Loucy (cell line): ENCODE results near the gene FHIT.

ENCODE experiments used
- H2AFZ ChIP-seq: fragments of 200-600 bp; sonication (generic); 2 replicates; pipeline ENCODE4 v1.6.0; 2016; ENCODE audit warnings: antibody characterized with exemption, mild to moderate bottlenecking, low read length, moderate library complexity
- H3F3A ChIP-seq: fragments of 200-600 bp; 2 replicates; pipeline ENCODE4 v1.6.0; 2016; ENCODE audit warnings: antibody characterized with exemption, low read depth, mild to moderate bottlenecking
- H3K27me3 ChIP-seq: fragments of 200-600 bp; sonication (generic); 2 replicates; pipeline ENCODE4 v1.6.1; 2014; ENCODE audit warnings: low read length, mild to moderate bottlenecking; ENCODE audit not compliant: insufficient read depth, poor library complexity, severe bottlenecking
- H3K36me3 ChIP-seq: fragments of 200-600 bp; sonication (generic); 2 replicates; pipeline ENCODE4 v1.6.1; 2016; ENCODE audit warnings: low read length; ENCODE audit not compliant: insufficient read depth
- H3K4me1 ChIP-seq: fragments of 200-600 bp; sonication (generic); 2 replicates; pipeline ENCODE4 v1.5.1; 2014; ENCODE audit warnings: low read length, mild to moderate bottlenecking; ENCODE audit not compliant: insufficient read depth, poor library complexity, severe bottlenecking
- H3K4me2 ChIP-seq: fragments of 200-600 bp; sonication (generic); 2 replicates; pipeline ENCODE4 v1.6.0; 2014; ENCODE audit warnings: antibody characterized with exemption, low read length, low read depth, mild to moderate bottlenecking; ENCODE audit not compliant: poor library complexity, severe bottlenecking
- H3K4me3 ChIP-seq: fragments of 200-600 bp; sonication (generic); 2 replicates; pipeline ENCODE4 v1.5.1; 2014; ENCODE audit warnings: low read length, mild to moderate bottlenecking, mixed read lengths; ENCODE audit not compliant: poor library complexity, severe bottlenecking
- H3K79me2 ChIP-seq: fragments of 200-600 bp; sonication (generic); 2 replicates; pipeline ENCODE4 v1.6.1; 2014; ENCODE audit warnings: low read length; ENCODE audit not compliant: insufficient read depth
- H3K9ac ChIP-seq: fragments of 200-600 bp; sonication (generic); 2 replicates; pipeline ENCODE4 v1.6.0; 2014; ENCODE audit warnings: mild to moderate bottlenecking, low read depth, low read length, moderate library complexity; ENCODE audit not compliant: poor library complexity, severe bottlenecking
- H3K9me2 ChIP-seq: fragments of 200-600 bp; sonication (generic); replicated peaks from 2 replicates; pipeline ENCODE4 v1.6.1; 2016; ENCODE audit warnings: low read depth, low read length, mixed read lengths
- H3K9me3 ChIP-seq: fragments of 200-600 bp; sonication (generic); 2 replicates; pipeline ENCODE4 v1.6.1; 2014; ENCODE audit warnings: mild to moderate bottlenecking, antibody characterized with exemption, low read length, low read depth; ENCODE audit not compliant: insufficient read depth
- H4K20me1 ChIP-seq: fragments of 200-600 bp; sonication (generic); 2 replicates; pipeline ENCODE4 v1.6.0; 2014; ENCODE audit warnings: antibody characterized with exemption, low read length, mild to moderate bottlenecking; ENCODE audit not compliant: insufficient read depth, poor library complexity, severe bottlenecking
- EZH2phosphoT487 ChIP-seq: fragments of 200-600 bp; IDR thresholded peaks from 2 replicates; pipeline ENCODE4 v1.6.1; 2018; ENCODE audit warnings: antibody characterized with exemption, mild to moderate bottlenecking, moderate library complexity, borderline replicate concordance
- TF ChIP-seq, protein P1 (sequence below): fragments of 200-600 bp; sonication (generic); conservative IDR thresholded peaks from 2 replicates; pipeline ENCODE4 v1.5.1; 2014; ENCODE audit warnings: mild to moderate bottlenecking, antibody characterized with exemption, low read length

The FHIT gene

DNA sequence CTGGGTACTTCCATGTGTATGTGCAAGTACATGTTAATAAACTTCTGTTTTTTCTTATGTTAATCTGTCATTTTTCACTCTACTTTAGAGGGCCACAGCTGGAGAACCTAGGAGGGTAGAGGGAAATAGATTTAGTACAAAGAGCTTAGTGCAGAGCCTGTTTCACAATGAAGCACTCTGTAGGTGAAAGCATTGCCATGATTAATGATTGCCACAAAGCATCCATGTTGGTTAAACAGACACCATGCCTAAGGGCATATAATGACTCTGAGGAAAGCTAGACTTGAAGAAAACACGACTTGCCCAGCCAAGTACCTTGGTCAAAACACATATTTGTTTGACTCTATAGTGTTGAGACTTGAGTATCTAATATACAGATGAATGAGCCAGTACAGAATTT, 338.4 kb downstream of the FHIT start:
- Histone ChIP-seq H3K9me2 (no peaks in the 10 kb centered on the region), H3K4me2 (no peak overlapping the region), H3K4me3 (no peak overlapping the region), H3K79me2 (no peaks in the 10 kb centered on the region), H4K20me1 (no peaks in the 10 kb centered on the region), H3K9me3 (no peaks in the 10 kb centered on the region), H2AFZ (no peak overlapping the region), H3K36me3 (no peaks in the 10 kb centered on the region), H3K27me3 (no peaks in the 10 kb centered on the region), H3K4me1 (no peaks in the 10 kb centered on the region), H3F3A (no peaks in the 10 kb centered on the region), H3K9ac (no peak overlapping the region)
- TF ChIP-seq, protein P1, sequence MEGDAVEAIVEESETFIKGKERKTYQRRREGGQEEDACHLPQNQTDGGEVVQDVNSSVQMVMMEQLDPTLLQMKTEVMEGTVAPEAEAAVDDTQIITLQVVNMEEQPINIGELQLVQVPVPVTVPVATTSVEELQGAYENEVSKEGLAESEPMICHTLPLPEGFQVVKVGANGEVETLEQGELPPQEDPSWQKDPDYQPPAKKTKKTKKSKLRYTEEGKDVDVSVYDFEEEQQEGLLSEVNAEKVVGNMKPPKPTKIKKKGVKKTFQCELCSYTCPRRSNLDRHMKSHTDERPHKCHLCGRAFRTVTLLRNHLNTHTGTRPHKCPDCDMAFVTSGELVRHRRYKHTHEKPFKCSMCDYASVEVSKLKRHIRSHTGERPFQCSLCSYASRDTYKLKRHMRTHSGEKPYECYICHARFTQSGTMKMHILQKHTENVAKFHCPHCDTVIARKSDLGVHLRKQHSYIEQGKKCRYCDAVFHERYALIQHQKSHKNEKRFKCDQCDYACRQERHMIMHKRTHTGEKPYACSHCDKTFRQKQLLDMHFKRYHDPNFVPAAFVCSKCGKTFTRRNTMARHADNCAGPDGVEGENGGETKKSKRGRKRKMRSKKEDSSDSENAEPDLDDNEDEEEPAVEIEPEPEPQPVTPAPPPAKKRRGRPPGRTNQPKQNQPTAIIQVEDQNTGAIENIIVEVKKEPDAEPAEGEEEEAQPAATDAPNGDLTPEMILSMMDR = no peak

DNA sequence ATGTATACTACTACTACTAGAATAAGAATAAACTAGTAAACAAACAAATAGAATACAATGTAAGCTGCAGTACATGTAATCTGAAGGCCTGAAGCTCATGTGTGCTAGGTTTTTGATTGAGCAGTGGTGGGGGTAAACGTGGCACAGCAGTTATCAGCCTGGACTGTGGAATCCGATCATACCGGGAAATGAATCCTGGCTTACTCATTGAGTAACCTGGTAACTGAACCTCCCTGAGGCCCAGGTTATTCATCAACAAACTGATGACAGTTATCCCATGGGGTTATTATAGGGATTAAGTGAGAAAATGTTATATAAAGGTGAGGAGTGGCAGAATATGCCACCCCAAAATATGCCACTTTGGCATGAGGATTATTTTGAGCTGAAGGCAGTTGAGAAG, 339.1 kb downstream of the FHIT start:
- Histone ChIP-seq H3F3A (no peaks in the 10 kb centered on the region), H3K4me3 (no peak overlapping the region), H3K9ac (no peak overlapping the region), H3K79me2 (no peaks in the 10 kb centered on the region), H3K27me3 (no peaks in the 10 kb centered on the region), H3K9me2 (no peaks in the 10 kb centered on the region), H3K36me3 (no peaks in the 10 kb centered on the region), H3K9me3 (no peaks in the 10 kb centered on the region), H4K20me1 (no peaks in the 10 kb centered on the region), H2AFZ (no peak overlapping the region), H3K4me2 (no peak overlapping the region), H3K4me1 (no peaks in the 10 kb centered on the region)
- no peak for TF ChIP-seq EZH2phosphoT487
- TF ChIP-seq, protein P1 = no peak

DNA sequence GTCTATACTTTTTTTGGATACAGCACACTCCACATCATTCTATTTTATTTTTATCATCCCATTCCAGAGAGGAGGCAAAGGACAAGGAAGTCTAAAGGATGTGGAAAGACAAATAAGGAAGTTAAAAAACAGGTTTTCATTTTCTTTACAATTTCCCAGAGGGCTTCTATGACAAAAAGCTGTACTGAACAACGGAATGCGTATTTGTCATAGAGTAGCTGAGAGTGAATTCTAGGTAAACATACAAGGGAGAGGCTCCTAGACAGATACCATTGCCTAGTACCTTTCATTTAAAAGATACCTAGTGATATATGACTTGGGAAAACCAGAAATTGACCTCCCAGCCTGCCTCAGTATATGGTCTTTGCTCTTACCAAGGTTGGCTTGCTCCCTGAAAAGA, 341.7 kb downstream of the FHIT start:
- Histone ChIP-seq H3K4me3 (no peak overlapping the region), H3K36me3 (no peaks in the 10 kb centered on the region), H2AFZ (no peak overlapping the region), H3K9ac (no peak overlapping the region), H3F3A (no peaks in the 10 kb centered on the region), H4K20me1 (no peaks in the 10 kb centered on the region), H3K79me2 (no peaks in the 10 kb centered on the region), H3K9me2 (no peaks in the 10 kb centered on the region), H3K27me3 (no peaks in the 10 kb centered on the region), H3K4me1 (no peaks in the 10 kb centered on the region), H3K9me3 (no peaks in the 10 kb centered on the region), H3K4me2 (no peak overlapping the region)
- TF ChIP-seq, protein P1 = no peak
- TF ChIP-seq EZH2phosphoT487 = no peak
